Neutrophil (primary cell): ENCODE results near the gene NOX4.

Experiments used
- H3K27ac ChIP-seq: fragments of 200-600 bp; sonication (generic); 2 replicates; pipeline ENCODE4 v1.5.1; 2016; ENCODE audit warnings: mild to moderate bottlenecking, moderate library complexity
- H3K27me3 ChIP-seq: fragments of 200-600 bp; sonication (generic); 2 replicates; pipeline ENCODE4 v1.6.0; 2016; ENCODE audit warnings: mild to moderate bottlenecking
- H3K36me3 ChIP-seq: fragments of 200-600 bp; sonication (generic); 2 replicates; pipeline ENCODE4 v1.5.1; 2017
- H3K4me1 ChIP-seq, 2 experiments: fragments of 200-600 bp in 1 of 2; sonication (generic) in 1 of 2; 1 replicate in 1 of 2; 2 replicates in 1 of 2; pipeline versions ENCODE4 v1.5.1 to v1.6.1; 2013 to 2016; ENCODE audit warnings: low read depth in 1 of 2, low read length in 1 of 2, mild to moderate bottlenecking in 1 of 2, moderate library complexity in 1 of 2; ENCODE audit not compliant: control insufficient read depth in 1 of 2, insufficient read depth in 1 of 2
- H3K4me3 ChIP-seq, 2 experiments: fragments of 200-600 bp in 1 of 2; sonication (generic) in 1 of 2; 1 replicate in 1 of 2; 2 replicates in 1 of 2; pipeline ENCODE4 v1.5.1; 2013 to 2016; ENCODE audit warnings: low read depth in 1 of 2, low read length in 1 of 2, mild to moderate bottlenecking in 1 of 2, moderate library complexity in 1 of 2
- H3K9me3 ChIP-seq: fragments of 200-600 bp; sonication (generic); 2 replicates; pipeline ENCODE4 v1.5.1; 2016
- TF ChIP-seq, protein P1 (sequence below): fragments of 200-600 bp; sonication (generic); IDR thresholded peaks from 2 replicates; pipeline ENCODE4 v1.5.1; 2016; ENCODE audit warnings: antibody characterized with exemption

The NOX4 gene

DNA sequence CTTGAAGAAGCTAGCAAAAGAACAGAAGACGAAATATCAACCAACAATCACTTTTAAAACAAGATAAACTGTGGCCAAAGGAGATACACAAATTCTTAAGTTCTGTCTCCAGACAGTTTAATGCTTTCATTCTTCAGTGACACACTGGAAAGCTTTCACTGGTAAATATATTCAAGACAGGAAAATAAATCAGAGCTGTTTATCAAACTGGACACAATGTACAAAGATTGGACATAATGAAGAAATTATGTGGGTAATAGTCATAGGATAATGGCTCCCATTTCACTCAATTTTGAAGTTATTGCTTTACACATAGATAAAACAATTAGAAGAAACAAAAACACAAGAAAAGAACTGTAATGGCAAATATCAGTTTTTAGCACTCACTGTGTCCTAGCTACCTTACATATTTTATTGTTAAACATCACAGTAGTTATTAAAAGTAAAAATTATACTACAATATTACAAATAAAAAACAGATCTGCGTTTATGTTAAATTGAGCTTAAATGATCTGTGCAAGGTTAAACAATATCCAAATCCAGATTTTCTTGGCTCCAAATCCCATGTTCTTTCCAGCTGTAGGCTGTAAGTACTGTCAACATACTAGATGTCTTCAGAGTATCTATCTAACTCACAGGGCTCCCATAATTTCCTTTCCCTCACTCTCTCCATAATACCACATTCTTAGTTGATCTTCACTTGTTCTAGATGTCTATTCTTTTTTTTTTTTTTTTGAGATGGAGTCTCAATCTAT, 38.6 kb upstream of the NOX4 start:
- no peaks in the 10 kb centered on the region for H3K4me1 ChIP-seq
- no peak overlapping the region for H3K4me3 ChIP-seq
- H3K36me3 ChIP-seq: no peaks in the 10 kb centered on the region
- no peak overlapping the region for H3K27ac ChIP-seq
- no peaks in the 10 kb centered on the region for H3K9me3 ChIP-seq
- TF ChIP-seq, protein P1, sequence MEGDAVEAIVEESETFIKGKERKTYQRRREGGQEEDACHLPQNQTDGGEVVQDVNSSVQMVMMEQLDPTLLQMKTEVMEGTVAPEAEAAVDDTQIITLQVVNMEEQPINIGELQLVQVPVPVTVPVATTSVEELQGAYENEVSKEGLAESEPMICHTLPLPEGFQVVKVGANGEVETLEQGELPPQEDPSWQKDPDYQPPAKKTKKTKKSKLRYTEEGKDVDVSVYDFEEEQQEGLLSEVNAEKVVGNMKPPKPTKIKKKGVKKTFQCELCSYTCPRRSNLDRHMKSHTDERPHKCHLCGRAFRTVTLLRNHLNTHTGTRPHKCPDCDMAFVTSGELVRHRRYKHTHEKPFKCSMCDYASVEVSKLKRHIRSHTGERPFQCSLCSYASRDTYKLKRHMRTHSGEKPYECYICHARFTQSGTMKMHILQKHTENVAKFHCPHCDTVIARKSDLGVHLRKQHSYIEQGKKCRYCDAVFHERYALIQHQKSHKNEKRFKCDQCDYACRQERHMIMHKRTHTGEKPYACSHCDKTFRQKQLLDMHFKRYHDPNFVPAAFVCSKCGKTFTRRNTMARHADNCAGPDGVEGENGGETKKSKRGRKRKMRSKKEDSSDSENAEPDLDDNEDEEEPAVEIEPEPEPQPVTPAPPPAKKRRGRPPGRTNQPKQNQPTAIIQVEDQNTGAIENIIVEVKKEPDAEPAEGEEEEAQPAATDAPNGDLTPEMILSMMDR: no peak
- H3K27me3 ChIP-seq: no peaks in the 10 kb centered on the region

DNA sequence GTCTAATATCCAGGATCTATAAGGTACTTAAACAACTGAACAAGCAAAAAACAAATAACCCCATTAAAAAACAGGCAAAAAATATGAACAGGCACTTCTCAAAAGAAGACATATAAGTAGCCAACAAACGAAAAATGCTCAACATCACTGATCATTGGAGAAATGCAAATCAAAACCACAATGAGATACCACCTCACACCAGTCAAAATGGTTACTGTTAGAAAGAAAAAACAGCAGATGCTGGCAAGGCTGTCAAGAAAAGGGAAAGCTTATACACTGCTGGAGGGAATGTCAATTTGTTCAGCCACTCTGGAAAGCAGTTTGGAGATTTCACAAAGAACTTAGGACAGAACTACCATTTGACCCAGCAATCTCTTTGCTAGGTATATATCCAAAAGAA, 30.6 kb upstream of the NOX4 start:
- Histone ChIP-seq H3K9me3 (no peaks in the 10 kb centered on the region), H3K4me3 (no peak overlapping the region), H3K27ac (no peak overlapping the region), H3K36me3 (no peaks in the 10 kb centered on the region), H3K4me1 (no peaks in the 10 kb centered on the region), H3K27me3 (no peaks in the 10 kb centered on the region)
- TF ChIP-seq, protein P1: no peak

GRCh38 chr11:89521294-89521693, 30.1 kb upstream of the NOX4 start:
- no peak overlapping the region for H3K27ac ChIP-seq
- H3K4me1 ChIP-seq: no peaks in the 10 kb centered on the region
- no peak overlapping the region for H3K4me3 ChIP-seq
- TF ChIP-seq, protein P1: no peak
- H3K27me3 ChIP-seq: no peaks in the 10 kb centered on the region
- no peaks in the 10 kb centered on the region for H3K36me3 ChIP-seq
- no peaks in the 10 kb centered on the region for H3K9me3 ChIP-seq

DNA sequence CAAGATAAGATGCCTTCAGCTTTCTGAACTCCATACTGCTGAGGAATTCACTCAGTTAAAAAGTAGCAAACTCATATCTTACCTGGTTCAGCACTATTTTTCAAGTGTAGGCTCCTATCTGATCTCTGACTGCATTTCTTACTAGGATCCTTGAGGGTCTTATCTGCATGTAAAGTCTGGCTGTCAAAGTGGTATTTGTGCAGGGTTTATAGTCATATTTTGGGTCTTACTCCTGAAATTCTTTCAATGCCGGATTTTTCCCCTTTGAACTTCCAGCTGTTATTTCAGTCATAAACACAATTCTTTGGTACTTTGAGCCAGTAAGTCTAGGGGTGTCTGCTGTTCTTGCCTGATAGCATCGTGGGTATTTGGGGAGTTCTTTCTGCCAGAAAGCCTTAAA, 25.3 kb upstream of the NOX4 start:
- Histone ChIP-seq H3K27ac (no peak overlapping the region), H3K27me3 (no peaks in the 10 kb centered on the region), H3K4me3 (no peak overlapping the region), H3K4me1 (no peaks in the 10 kb centered on the region), H3K9me3 (no peaks in the 10 kb centered on the region), H3K36me3 (no peaks in the 10 kb centered on the region)
- TF ChIP-seq, protein P1: no peak

GRCh38 chr11:89508544-89508943, 17.4 kb upstream of the NOX4 start:
- Histone ChIP-seq H3K27ac (no peak overlapping the region), H3K27me3 (no peaks in the 10 kb centered on the region), H3K9me3 (no peaks in the 10 kb centered on the region), H3K36me3 (no peaks in the 10 kb centered on the region), H3K4me3 (no peak overlapping the region), H3K4me1 (no peaks in the 10 kb centered on the region)
- TF ChIP-seq, protein P1: no peak
